ENCODE data around the gene CASZ1.

Gene CASZ1

GRCh38 chr1:10728595-10729410, 67.6 kb downstream of the CASZ1 start:
- DNase-seq (ENCODE audit: low read depth in 2 of 2), result no peak

GRCh38 chr1:10727751-10728232, 68.7 kb downstream of the CASZ1 start:
- DNase-seq (ENCODE audit: low read depth in 2 of 2), result no peak

- DNase-seq (ENCODE audit: low read depth in 2 of 2), result no peak
Observed at GRCh38 chr1:10726355-10726754, 70.1 kb downstream of the CASZ1 start.

- no peak for DNase-seq (ENCODE audit: low read depth in 2 of 2)
Observed at GRCh38 chr1:10724948-10725847, 71.2 kb downstream of the CASZ1 start.

- DNase-seq (ENCODE audit: low read depth in 2 of 2), result no peak
Observed at GRCh38 chr1:10724511-10724910, 71.9 kb downstream of the CASZ1 start.

GRCh38 chr1:10724052-10724494, 72.4 kb downstream of the CASZ1 start:
- DNase-seq (ENCODE audit: low read depth in 2 of 2), result no peak

- DNase-seq (ENCODE audit: low read depth in 2 of 2), result no peak
Observed at GRCh38 chr1:10723317-10723716, 73.1 kb downstream of the CASZ1 start.

- no peak for DNase-seq (ENCODE audit: low read depth in 2 of 2)
Observed at GRCh38 chr1:10722803-10723202, 73.6 kb downstream of the CASZ1 start.

- DNase-seq (ENCODE audit: low read depth in 2 of 2), result no peak
Observed at GRCh38 chr1:10721381-10722321, 74.8 kb downstream of the CASZ1 start.

GRCh38 chr1:10720635-10721034, 75.8 kb downstream of the CASZ1 start:
- no peak for DNase-seq (ENCODE audit: low read depth in 2 of 2)

- DNase-seq (ENCODE audit: low read depth in 2 of 2), result no peak
Observed at GRCh38 chr1:10718083-10718415, 78.4 kb downstream of the CASZ1 start.

GRCh38 chr1:10717296-10718082, 79.0 kb downstream of the CASZ1 start:
- DNase-seq (ENCODE audit: low read depth in 2 of 2), result no peak

- DNase-seq (ENCODE audit: low read depth in 2 of 2), result no peak
Observed at GRCh38 chr1:10716840-10717239, 79.6 kb downstream of the CASZ1 start.

- no peak for DNase-seq (ENCODE audit: low read depth in 2 of 2)
Observed at GRCh38 chr1:10714337-10715114, 81.9 kb downstream of the CASZ1 start.

- no peak for DNase-seq (ENCODE audit: low read depth in 2 of 2)
Observed at GRCh38 chr1:10713614-10714013, 82.8 kb downstream of the CASZ1 start.

GRCh38 chr1:10712568-10713362, 83.7 kb downstream of the CASZ1 start:
- DNase-seq (ENCODE audit: low read depth in 2 of 2), result no peak

GRCh38 chr1:10710489-10710888, 86.0 kb downstream of the CASZ1 start:
- DNase-seq (ENCODE audit: low read depth in 2 of 2), result no peak

GRCh38 chr1:10709646-10710045, 86.8 kb downstream of the CASZ1 start:
- no peak for DNase-seq (ENCODE audit: low read depth in 2 of 2)

- DNase-seq (ENCODE audit: low read depth in 2 of 2), result no peak
Observed at GRCh38 chr1:10709165-10709564, 87.3 kb downstream of the CASZ1 start.

Measured in stimulated activated CD4-positive, alpha-beta T cell treated with anti-CD3 and anti-CD28 coated beads, Interleukin-4, amount 100 ng/mL, for 48 hours (primary cell).